PC-9 (cell line): ENCODE measurements around the gene EPB42. TPM values are rescaled to one million over a fixed set of nuclear protein-coding genes. Genes with fewer than 3 reads are reported as not detected.
A peak's percentile ranks its signal among the peaks of the same experiment; 100 is the strongest.

Source experiments
- BruUV-seq: library from RNA; stranded (reverse); fragments of 400-500 nt; replicated peaks from 2 replicates; lab custom pipeline; 2021; lab: Mats Ljungman, UMichigan
- CTCF ChIA-PET: fragments of 300-600 bp; sonication (Branson Sonifier 250); formaldehyde crosslinking; loops from one replicate; lab custom pipeline; 2022; ENCODE audit warnings: antibody characterized with exemption; lab: Charles Lee
- POLR2A ChIA-PET: fragments of 300-600 bp; sonication (Branson Sonifier 250); formaldehyde crosslinking; loops from one replicate; lab custom pipeline; 2022; ENCODE audit warnings: antibody characterized with exemption; ENCODE audit not compliant: unreplicated experiment; lab: Charles Lee
- DNase-seq, 2 experiments: peaks; one replicate each; pipeline versions ENCODE4 v3.0.0 to v3.0.0-alpha.2; 2015 to 2022; ENCODE audit warnings: mixed read lengths in 1 of 2
- H2AFZ ChIP-seq: fragments of 200-600 bp; sonication (generic); 2 replicates; pipeline ENCODE4 v1.8.1; 2017; ENCODE audit warnings: antibody characterized with exemption
- H3F3A ChIP-seq: fragments of 200-600 bp; sonication (generic); 2 replicates; pipeline ENCODE4 v1.8.1; 2017; ENCODE audit warnings: antibody characterized with exemption, mild to moderate bottlenecking, low read depth; ENCODE audit not compliant: insufficient read depth
- H3K27ac ChIP-seq: fragments of 200-600 bp; sonication (generic); 2 replicates; pipeline ENCODE4 v1.6.1; 2016; ENCODE audit warnings: mixed run types
- H3K27me3 ChIP-seq: fragments of 200-600 bp; sonication (generic); 2 replicates; pipeline ENCODE4 v1.6.1; 2016; ENCODE audit warnings: low read depth, mixed run types; ENCODE audit not compliant: insufficient read depth
- H3K36me3 ChIP-seq: fragments of 200-600 bp; sonication (generic); 2 replicates; pipeline ENCODE4 v1.6.1; 2016; ENCODE audit warnings: low read depth, mixed run types
- H3K4me1 ChIP-seq: fragments of 200-600 bp; sonication (generic); replicated peaks from 2 replicates; pipeline ENCODE4 v1.6.1; 2016; ENCODE audit warnings: mixed run types; ENCODE audit not compliant: insufficient read depth
- H3K4me2 ChIP-seq: fragments of 200-600 bp; sonication (generic); 2 replicates; pipeline ENCODE4 v1.6.1; 2017; ENCODE audit warnings: mixed run types
- H3K4me3 ChIP-seq: fragments of 200-600 bp; sonication (generic); 2 replicates; pipeline ENCODE4 v1.6.1; 2016; ENCODE audit warnings: mixed run types
- H3K79me2 ChIP-seq: fragments of 200-600 bp; sonication (generic); 2 replicates; pipeline ENCODE4 v1.6.1; 2017; ENCODE audit warnings: low read depth, mixed run types
- H3K9me2 ChIP-seq: fragments of 200-600 bp; sonication (generic); 2 replicates; pipeline ENCODE4 v1.8.1; 2017; ENCODE audit warnings: mild to moderate bottlenecking; ENCODE audit not compliant: insufficient read depth
- H3K9me3 ChIP-seq: fragments of 200-600 bp; sonication (generic); 2 replicates; pipeline ENCODE4 v1.8.1; 2016; ENCODE audit warnings: low read depth; ENCODE audit not compliant: insufficient read depth
- H4K20me1 ChIP-seq: fragments of 200-600 bp; sonication (generic); 2 replicates; pipeline ENCODE4 v1.8.1; 2017; ENCODE audit not compliant: insufficient read depth
- EZH2 ChIP-seq: fragments of 200-600 bp; sonication (generic); IDR thresholded peaks from 2 replicates; pipeline ENCODE4 v1.8.0; 2017; ENCODE audit warnings: antibody characterized with exemption, low read depth
- intact Hi-C: fragments of 100-400 bp; cut with micrococcal nuclease; formaldehyde crosslinking; loops from one replicate; pipeline ENCODE4 v1.10.0; 2022; ENCODE audit not compliant: unreplicated experiment
- total RNA-seq: library from RNA; stranded (reverse); gene quantifications from 2 replicates; pipeline ENCODE4 v1.2.3, GENCODE V29; 2021
- TF ChIP-seq, protein P1 (sequence below): fragments of 200-600 bp; sonication (generic); conservative IDR thresholded peaks from 2 replicates; pipeline ENCODE4 v1.6.1; 2017; ENCODE audit warnings: mixed run types, antibody characterized with exemption, mild to moderate bottlenecking, moderate library complexity

Gene EPB42
- total RNA-seq, 1 experiment from 2014 or later, result not detected

DNA sequence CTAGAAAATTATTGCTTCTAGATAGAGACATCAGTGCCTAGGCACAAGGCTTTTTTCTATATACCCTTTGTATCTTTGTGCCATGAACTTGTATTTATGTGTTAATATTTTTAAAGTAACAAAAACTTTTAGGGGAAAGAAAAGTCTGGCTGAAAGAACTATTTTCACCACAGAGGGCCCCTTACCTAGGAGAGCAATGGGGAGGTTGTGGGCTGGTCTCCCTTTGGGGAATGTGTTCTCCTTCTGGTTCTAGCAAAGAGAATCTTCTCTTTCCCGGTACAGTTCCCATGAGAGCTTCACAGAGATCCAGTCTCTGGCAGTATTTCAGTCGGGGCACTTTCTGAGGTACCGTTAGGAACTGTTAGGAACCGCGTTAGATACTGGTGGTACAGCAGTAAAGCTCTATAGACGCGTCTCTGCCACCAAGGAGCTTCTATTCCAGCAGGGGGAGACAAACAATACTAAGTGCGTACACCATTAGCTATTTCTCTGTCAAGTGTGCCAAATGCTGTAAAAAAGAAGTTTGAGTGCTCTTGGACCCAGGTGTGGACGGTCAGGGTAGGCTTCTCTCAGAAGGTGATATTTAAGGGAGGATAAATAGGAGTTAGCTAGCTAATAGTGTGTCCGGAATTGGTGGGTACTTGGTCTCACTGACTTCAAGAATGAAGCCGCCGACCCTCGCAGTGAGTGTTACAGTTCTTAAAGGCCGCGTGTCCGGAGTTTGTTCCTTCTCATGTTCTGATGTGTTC, 4.6 kb upstream of the EPB42 start:
- Histone ChIP-seq H3K36me3 (no peaks in the 10 kb centered on the region), H3F3A (peaks cover 5% of the 10 kb centered on the region; the same call in 1 of the 2 replicates), H3K9me2 (no peaks in the 10 kb centered on the region), H2AFZ (no peak overlapping the region), H3K9me3 (no peaks in the 10 kb centered on the region), H3K4me3 (no peak overlapping the region), H3K4me2 (no peak overlapping the region), H3K27ac (no peak overlapping the region), H3K4me1 (peaks cover 13% of the 10 kb centered on the region), H3K27me3 (no peaks in the 10 kb centered on the region), H4K20me1 (no peaks in the 10 kb centered on the region), H3K79me2 (no peaks in the 10 kb centered on the region)
- ChIA-PET POLR2A (interaction anchor here (0.5 to 0.6 kb wide), 4 partner anchors 20 to 86 kb away, joined by 3 to 7 read pairs (median 4); no protein-coding TSS in a partner anchor), CTCF (interaction anchor here (0.6 to 2.4 kb wide), 8 partner anchors 38 to 187 kb away, joined by 3 to 30 read pairs (median 5); partner anchors contain the start of gene TGM5)
- no peak for TF ChIP-seq EZH2
- TF ChIP-seq, protein P1, sequence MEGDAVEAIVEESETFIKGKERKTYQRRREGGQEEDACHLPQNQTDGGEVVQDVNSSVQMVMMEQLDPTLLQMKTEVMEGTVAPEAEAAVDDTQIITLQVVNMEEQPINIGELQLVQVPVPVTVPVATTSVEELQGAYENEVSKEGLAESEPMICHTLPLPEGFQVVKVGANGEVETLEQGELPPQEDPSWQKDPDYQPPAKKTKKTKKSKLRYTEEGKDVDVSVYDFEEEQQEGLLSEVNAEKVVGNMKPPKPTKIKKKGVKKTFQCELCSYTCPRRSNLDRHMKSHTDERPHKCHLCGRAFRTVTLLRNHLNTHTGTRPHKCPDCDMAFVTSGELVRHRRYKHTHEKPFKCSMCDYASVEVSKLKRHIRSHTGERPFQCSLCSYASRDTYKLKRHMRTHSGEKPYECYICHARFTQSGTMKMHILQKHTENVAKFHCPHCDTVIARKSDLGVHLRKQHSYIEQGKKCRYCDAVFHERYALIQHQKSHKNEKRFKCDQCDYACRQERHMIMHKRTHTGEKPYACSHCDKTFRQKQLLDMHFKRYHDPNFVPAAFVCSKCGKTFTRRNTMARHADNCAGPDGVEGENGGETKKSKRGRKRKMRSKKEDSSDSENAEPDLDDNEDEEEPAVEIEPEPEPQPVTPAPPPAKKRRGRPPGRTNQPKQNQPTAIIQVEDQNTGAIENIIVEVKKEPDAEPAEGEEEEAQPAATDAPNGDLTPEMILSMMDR, result peak; percentile 82
- intact Hi-C loops, result loop anchor here (1.0 kb wide), 1 partner anchor 60 kb away; no protein-coding TSS in a partner anchor
- DNase-seq, result peak; percentile 43 to 45
- no TSS peak for BruUV-seq

DNA sequence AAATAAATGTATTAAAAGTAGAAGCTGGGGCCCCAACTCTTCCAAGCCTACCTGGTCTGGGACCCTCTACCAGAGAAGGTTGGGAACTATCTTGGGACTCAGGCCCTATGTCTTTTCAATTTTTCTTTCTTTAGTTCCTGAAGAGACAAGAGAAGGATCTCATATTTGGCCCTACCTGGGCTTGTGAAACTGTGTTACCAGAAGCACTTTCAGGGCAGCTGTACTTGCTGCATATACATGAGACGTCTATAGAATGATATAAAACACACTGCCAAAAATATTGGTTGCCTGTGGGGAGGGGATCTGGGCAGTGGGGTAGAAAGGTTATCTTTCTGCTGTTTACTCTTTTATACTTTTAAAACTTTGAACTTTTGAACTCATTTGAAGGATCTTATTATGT, 604 bp upstream of the EPB42 start:
- Histone ChIP-seq H3K27me3 (no peaks in the 10 kb centered on the region), H3K36me3 (no peaks in the 10 kb centered on the region), H2AFZ (no peak overlapping the region), H3K27ac (no peak overlapping the region), H3K9me2 (no peaks in the 10 kb centered on the region), H3K4me1 (no peaks in the 10 kb centered on the region), H3K4me2 (no peak overlapping the region), H3F3A (0 out of 2 replicates have a peak, but pooled peaks cover 3% of the 10 kb centered on the region), H3K9me3 (no peaks in the 10 kb centered on the region), H3K4me3 (no peak overlapping the region), H3K79me2 (no peaks in the 10 kb centered on the region), H4K20me1 (no peaks in the 10 kb centered on the region)
- no TSS peak for BruUV-seq
- no peak for TF ChIP-seq EZH2
- TF ChIP-seq, protein P1, result no peak
- POLR2A ChIA-PET, result no interaction called here
- CTCF ChIA-PET, result no interaction called here
- intact Hi-C loops, result no loop called here
- DNase-seq, result no peak

- Histone ChIP-seq H3K36me3 (no peaks in the 10 kb centered on the region), H3K4me3 (no peak overlapping the region), H3K9me3 (no peaks in the 10 kb centered on the region), H3K27ac (no peak overlapping the region), H3K4me2 (no peak overlapping the region), H3K27me3 (no peaks in the 10 kb centered on the region), H3K79me2 (no peaks in the 10 kb centered on the region), H4K20me1 (no peaks in the 10 kb centered on the region), H3K9me2 (no peaks in the 10 kb centered on the region), H3K4me1 (no peaks in the 10 kb centered on the region), H3F3A (0 out of 2 replicates have a peak, but pooled peaks cover 3% of the 10 kb centered on the region), H2AFZ (no peak overlapping the region)
- DNase-seq, result no peak
- intact Hi-C loops, result no loop called here
- no TSS peak for BruUV-seq
- ChIA-PET POLR2A (no interaction called here), CTCF (interaction anchor here (0.6 kb wide), 1 partner anchor 113 kb away, joined by 4 read pairs; no protein-coding TSS in a partner anchor)
- TF ChIP-seq EZH2, result no peak
- TF ChIP-seq, protein P1, result no peak
Observed at GRCh38 chr15:43219929-43220928, 589 bp downstream of the EPB42 start.
